UCSD-AML1 (cell line): ENCODE measurements around the gene NUFIP2.
"Not testable (repeated sequence)": the region's sequence is repeated elsewhere in the genome, so short reads cannot be mapped to it uniquely, and the experiment has no call there.

Source experiments
- DNase-seq: peaks from one replicate; lab custom pipeline; 2025; ENCODE audit not compliant: unreplicated experiment; lab: John Stamatoyannopoulos, UW

The NUFIP2 gene

DNA sequence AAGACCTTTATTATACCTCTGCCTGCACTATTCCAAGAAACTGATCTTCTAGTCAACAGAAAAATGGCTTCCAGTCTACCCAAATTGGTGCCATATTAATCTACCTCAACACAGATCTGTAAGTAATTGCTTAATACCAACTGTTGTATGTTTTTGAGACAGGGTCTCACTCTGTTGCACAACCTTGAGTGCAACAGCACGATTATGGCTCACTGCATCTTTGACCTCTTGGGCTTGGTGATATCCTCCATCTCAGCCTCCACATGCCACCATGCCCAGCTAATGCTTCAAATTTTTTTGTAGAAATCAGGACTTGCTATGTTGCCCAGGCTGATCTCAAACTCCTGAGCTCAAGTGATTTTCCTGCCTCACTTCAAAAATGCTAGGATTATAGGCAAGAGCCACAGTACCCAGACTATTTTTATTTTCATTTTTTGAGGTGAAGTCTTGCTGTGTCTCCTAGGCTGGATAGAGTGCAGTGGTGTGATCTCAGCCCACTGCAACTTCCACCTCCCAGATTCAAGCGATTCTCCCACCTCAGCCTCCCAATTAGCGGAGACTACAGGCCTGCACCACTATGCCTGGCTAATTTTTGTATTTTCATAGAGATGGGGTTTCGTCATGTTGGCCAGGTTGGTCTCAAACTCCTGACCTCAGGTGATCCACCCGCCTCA lies 14.4 kb downstream of the NUFIP2 start:
- DNase-seq, result no peak

DNA sequence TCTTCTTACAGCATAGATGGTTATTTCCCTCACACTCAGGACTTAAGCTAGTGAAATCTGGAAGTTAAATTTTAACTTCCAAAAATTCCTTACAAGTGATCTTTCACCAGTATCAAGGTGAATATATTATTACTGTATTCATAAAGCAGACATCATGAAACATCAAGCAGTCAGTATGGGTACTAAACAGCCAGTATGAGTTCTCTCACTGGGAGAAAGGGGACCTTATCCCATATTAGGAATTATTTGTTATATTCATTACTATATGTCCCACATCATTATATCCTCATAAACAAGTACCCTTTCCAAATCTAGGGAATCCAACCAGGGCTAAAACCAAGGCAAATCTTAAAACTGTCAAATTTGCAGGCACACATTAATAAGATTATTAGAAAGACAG lies 15.3 kb downstream of the NUFIP2 start:
- no peak for DNase-seq

DNA sequence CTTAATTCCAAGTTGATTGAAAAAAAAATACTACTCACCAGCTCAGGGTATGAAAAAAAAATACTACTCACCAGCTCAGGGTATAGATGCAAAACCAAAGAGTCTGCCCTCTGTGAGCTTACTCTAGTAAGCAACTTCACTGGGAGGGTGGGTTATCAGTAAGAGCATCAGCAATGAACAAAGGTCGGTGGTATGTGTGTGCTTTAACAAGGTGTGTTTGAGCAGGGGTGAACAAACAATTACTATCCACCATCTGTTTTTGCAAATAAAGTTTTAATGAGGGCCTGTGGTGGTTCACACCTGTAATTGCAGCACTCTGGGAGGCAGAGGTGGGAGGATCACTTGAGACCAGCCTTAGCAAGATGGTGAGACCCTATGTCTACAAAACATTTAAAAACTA lies 20.0 kb downstream of the NUFIP2 start:
- DNase-seq, result no peak

DNA sequence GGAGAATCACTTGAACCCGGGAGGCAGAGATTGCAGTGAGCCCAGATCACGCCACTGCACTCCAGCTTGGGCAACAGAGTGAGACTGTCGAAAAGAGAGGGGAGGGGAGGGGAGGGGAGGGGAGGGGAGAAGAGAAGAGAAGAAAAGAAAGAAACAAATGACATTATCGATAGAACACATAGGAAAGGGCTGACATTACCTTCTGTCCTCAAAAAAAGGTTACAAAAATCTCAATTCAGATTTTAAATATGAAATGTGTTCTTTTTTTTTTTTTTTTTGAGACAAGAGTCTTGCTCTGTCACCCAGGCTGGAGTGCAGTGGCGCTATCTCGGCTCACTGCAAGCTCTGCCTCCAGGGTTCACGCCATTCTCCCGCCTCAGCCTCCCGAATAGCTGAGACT lies 22.0 kb downstream of the NUFIP2 start:
- not testable (repeated sequence) for DNase-seq

DNA sequence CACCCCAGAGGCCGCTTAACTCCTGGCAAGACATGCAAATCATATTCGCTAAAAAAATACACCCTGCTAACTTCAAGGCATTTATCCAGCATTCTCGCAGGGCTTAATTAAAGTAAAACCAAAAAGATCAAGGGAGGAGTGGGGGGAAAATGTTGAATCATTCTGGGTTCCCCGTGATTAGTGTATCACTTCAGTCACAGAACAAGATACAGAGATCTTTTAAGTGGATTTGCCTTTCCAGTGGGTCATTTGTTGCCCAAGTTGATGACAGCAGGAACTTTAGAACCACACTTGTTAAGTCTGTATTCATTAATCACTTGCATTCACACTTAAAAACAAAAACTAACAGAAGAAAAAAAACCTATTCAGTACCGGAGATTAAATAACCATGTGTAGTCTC lies 30.0 kb downstream of the NUFIP2 start:
- no peak for DNase-seq

DNA sequence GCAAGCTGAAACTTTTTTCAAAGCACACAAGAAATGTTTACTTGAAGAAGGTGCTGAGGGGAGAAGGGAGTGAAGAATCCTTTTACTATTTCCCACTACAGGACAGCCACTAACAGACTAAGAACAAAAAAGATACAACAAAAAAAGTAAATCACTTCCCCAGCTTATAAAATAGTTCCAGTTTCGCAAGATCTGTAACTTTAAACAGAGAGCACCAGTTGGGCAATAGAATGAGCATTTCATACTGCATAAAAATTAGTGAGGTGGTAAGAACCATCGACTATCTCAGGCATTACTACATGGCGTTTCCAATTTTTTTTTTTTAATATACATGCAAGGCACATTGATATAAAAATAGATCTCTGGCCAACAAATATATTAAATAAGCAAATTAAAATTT lies 36.2 kb downstream of the NUFIP2 start:
- no peak for DNase-seq

DNA sequence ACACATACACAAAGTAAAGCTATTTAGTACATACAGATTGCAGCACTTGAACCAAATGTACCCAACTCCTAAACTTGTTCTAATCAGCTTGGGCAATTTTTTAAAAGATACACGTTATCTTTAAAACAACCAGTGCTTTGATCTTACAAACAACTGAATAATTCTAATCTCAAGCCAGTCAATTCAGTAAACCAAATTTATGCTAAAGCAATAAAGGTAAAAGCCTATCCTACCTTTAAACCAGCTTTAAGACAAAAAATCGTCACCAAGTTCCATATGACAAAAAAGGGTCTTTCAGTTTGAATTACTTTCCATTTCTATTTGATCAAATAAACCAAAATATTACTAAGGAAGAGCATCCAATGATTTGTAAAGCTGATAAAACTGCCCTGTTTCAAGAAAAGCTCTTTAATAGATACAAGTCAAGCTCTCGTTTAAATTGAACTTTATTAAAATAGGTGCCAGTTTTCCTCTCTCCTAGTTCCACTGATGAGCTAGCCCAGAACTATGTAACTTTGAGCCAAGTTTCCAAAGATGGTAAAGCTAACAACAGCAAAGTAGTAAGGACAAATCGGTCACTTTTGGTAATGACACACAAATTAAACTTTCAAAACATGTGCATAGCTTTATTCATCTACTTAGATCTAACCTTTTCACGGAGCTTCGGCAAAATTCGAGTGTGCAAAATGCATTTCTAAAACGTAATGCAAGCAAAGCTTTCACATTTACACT lies 37.0 kb downstream of the NUFIP2 start:
- no peak for DNase-seq

DNA sequence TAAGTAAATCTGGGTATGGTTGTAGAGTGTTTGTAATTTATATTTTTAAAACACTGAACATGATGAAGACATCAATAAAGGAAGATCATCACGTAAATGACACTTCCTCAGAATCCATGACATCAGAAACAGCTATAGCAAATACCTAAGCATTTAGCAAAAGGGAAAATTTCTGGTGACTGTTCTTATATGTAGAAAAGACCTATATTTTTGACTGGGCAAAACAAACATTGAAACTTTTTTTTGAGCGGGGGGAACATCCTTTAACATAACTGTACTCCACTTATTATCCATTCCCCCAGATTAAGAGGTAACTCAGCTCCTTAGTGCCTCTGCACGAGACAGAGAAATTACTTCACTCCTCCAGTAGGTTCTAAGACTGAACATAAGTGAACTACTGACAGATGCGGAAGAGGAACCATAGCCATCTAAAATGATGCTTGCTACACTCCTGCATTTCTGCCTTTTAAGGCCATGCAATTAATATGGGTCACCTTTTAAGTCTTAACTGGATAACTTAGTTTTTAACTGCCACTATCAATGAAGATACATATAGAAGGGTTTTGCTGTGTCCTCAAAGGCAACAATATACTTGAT lies 37.9 kb downstream of the NUFIP2 start:
- DNase-seq, result no peak

DNA sequence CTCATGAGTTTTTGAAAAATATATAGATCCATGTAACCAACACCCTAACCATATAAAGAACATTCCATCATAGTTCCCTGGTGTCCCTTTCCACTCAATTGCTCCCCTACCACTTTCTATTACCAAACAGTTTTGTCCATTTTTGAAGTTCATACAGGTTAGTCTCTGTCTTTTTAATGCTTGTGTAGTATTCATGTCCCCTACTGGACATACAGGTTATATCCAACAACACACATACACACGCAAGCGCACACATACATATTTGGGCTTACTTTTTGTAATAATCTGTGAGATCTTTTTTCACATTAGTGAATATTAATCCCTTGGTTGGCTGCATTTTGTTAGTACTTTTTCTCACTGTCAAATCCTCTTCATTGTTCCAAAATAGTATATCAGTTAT lies 40.9 kb downstream of the NUFIP2 start:
- no peak for DNase-seq

DNA sequence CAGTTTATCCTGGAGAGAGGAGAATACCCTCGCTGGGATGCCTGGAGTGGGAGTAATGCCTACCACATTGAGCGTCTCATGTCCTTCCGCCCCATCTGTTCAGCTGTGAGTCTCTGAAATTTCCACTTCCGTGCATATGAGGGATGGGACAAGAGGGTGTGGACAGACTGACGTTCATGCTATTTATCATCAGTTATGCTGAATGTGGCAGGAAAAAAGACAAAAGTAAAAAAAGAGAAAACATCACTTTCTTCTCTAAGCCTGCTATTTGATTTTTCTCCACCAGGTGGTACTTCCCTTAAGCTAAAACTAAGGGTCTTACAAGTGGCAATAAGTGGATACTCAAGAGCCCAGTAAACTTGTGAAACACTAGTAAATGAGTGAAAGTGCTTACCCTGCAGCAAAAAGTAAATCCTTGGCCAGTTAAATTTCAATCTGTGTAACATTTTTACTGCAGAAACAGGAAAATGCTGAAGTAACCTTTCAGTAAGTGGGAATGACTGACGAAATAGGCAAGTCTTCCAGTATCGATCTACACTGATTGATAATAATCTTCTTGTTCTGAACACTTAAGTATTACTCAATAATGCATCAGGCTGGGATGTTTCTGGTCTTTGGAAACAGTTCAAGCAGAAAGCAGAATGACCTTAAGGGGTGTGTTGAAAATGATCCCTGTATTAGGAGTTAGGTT lies 41.7 kb downstream of the NUFIP2 start:
- no peak for DNase-seq

DNA sequence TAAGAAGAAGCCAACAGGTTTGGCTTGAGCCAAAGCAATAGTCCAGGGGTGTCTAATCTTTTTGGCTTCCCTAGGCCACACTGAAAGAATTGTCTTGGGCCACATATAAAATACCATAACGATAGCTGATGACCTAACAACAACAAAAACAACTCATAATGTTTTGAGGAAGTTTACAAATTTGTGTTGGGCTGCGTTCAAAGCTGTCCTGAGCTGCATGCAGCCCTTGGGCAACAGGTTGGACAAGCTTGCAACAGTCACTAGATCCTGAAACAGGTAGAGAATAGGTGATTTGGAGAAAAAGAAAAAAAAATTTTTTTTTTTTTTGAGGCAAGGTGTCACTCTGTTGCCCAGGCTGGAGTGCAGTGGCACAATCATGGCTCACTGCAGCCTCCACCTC lies 42.8 kb downstream of the NUFIP2 start:
- DNase-seq, result no peak

DNA sequence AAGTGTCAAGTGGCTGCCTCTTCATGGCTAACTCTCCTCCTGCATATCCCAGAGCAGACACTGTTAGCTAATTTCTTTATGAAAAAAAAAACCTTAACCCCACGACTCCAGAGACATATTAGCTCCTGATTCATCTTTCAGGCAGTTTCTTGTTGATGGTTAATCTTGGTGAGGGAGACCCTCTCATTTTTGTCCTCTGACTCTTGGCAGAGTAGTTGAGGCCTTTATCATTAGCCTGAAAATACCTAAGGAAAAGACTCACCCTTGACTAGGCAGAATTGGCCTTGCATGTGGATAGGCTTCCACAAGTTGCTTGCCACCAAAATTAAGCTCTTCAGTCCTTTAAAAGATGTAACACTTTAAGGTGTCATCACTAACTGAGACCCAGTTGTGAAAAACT lies 43.3 kb downstream of the NUFIP2 start:
- no peak for DNase-seq

DNA sequence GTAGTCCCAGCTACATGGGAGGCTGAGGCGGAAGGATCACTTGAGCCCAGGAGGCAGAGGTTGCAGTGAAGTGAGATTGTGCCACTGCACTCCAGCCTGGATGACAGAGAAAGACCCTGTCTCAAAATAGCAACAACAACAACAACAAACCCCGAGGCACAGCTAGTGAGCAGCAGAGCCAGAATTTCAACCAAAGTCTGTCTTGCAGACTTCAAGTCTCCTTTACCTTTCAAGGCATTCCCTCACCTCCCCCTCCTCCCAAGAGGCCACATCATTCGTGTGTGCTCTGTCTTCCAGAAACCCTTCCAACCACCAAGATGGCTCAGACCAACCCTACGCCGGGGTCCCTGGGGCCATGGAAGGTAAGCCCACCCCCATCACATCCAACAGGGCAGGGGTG lies 45.1 kb downstream of the NUFIP2 start:
- no peak for DNase-seq

DNA sequence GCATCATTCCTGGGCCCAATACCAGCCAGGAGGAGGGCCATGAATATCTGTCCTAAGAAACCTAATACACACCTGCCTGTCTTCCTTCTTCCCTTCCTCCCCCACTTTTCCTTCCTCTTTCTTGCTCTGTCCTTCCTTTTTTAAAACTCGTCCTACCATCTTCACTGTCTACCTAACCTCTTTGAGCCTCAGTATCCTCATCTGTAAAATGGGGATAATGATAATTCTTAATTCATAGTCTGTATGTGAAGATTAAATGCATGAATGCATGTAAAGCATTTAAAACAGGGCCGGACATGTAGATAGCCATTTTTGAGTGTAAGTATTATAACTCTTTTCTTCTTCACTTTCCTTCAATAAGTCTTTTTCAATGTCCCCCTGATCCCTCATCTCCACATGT lies 46.7 kb downstream of the NUFIP2 start:
- DNase-seq, result no peak

DNA sequence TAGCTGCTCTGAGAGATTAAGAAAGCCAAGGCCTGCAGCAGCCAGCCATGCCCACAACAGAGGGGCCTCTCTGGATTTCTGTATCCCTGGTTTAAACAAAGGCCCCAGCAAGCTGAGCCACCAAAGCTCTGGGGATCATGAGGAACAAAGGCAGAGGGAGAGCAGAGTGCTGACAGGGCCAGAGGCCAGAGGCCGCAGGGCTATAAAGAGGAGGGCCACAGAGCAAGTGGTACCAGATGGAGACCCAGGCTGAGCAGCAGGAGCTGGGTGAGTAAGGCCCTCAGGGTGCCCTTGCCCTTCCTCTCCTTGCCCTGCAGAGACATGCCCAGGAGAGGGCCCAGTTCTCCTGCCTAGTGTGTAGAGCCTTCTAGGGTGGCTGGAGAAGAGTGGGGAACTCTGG lies 47.3 kb downstream of the NUFIP2 start, which contains the start of gene CRYBA1:
Gene CRYBA1, plus strand, starts transcription at position 232 of the 400 bp plus-strand sequence. Its CDS starts 5 bp downstream, at position 237.
- DNase-seq, result no peak

DNA sequence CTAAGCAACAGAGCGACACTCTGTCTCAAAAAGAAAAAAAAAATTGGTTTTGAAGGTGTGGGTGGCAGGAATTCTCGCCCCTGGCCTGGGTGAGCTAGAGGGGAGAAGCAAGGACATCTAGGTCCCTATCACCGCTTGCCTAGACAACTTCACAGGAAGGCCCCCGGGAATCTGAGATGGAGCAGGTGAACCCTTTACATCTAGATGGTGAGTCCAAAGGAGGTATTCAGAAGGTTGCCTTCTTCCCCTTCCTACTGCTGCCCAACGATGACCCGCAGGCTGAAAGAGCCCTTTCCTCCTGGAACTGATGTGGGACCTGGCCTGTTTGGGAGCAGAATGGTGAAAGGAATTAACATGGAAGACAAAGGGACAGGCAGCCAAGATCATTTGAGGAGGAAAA lies 48.5 kb downstream of the NUFIP2 start:
- no peak for DNase-seq

DNA sequence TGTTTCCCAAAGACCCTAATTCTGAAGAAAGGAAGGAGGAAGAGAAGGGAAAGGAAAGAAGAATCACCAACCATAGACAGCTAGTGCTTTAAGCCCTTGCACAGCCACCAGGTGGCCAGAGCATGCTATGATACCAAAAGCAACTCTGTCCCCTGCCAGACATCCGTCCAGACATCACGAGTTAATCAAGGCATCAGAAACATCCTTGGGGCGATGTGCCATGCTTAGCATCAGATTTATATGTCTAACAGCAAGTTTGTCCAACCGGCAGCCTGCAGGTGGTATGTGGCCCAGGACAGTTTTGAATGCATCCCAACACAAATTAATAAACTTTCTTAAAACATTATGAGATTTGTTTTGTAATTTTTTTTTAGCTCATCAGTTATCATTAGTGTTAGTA lies 50.2 kb downstream of the NUFIP2 start:
- DNase-seq, result no peak

DNA sequence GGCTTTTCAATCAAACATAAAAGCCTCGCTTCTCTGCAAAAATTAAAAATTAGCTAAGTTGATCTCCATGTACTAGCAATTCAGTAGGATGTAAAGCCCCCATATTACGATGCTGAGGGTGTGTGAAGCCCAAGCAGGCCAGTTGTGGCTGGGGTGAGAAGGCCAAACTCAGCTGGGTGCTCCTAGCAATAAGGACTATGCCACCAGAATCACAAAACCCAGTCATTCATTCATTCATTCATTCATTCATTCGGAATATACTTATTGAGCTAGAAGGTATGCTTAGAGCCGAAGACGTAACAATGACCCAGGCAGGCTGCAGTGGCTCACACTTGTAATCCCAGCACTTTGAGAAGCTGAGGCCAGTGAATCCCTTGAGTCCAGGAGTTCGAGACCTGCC lies 51.2 kb downstream of the NUFIP2 start:
- DNase-seq, result no peak

DNA sequence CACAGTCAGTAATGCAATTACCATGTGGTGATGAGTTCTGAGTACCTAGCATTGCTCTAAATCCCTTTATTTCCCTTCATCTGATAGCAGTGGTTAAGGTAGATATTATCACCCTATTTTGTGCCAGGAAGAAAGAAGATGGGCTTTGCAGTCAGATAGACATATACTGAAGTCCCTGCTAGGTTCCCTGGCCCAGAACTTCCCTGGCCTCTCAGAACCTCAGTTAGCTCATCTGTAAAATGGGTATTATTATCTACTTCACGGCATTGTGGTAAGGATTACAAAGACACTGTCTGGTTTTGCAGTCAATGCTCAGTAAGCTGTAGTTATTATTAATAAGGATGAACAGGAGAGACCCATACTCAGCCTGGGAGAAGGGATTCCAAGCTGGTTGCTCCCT lies 51.9 kb downstream of the NUFIP2 start:
- no peak for DNase-seq

DNA sequence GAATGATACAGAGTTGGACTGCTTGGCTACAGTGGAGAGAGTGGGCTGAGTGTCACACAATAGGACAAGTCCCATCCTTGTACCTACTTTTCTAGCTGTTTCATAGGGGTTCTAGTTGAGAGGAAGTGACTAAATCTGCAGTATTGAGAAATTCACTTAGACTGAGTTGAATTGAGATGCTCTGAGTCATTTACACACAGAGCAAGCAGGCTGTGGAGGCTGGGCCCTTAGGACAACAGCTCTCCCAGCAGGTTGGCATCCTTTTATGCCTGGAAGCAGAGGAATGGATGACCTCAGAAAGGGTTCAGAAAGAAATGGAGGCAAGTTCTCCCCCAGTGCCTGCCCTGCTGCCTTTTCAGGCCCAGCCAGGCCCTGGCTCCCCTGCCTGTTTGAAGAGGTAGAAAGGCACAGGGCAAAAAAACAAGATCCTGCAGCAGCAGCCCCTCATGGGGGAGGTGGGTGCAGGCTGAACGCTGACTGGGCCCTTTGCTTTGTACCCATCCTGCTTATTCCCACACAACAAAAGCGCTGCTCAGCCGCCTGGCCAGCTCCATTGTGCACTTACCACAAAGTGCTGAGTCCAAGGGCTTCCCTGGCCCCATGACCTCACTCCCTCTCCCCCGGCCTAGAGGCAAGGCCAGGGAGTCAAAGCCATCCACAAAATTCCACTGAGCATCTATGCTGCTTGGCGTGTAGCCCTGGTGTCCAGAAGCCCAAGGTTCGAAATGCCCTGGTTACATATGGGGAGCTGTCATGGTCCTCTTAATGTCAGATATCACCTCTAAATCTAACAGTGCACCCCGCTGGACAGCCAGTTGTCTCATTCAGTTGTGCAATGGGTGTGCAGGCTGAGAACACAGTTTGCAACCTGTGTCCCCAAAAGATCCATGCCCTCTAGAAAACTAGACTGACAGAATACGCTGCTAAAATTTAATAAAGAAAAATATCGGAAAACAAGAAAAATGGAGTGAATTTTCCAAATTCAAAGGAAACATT lies 52.7 kb downstream of the NUFIP2 start:
- no peak for DNase-seq

DNA sequence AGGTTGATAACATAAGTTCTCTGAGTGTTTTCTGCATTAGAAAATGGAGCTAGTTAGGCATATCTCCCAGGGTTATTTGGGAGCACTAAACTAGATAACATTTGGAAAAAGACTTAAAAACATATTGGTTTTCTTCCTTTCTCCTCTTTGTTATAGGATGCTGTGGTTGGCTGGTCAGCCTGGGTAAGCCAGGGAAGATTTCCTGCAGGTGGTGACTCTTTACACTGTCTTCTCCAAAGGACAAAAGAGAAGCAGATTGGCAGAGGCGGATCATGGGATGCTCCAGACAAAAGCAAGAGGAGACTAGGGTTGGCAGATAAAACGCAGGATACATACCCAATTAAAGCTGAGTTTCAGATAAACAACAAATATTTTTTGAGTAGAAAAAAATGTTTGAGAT lies 53.5 kb downstream of the NUFIP2 start:
- DNase-seq, result no peak
